M059J (cell line): Measurements from ENCODE around the gene TERT. TPM values are rescaled to one million over a fixed set of nuclear protein-coding genes. Genes with fewer than 3 reads are reported as not detected.
A peak's percentile ranks its signal among the peaks of the same experiment; 100 is the strongest.
"Not testable (repeated sequence)": the region's sequence is repeated elsewhere in the genome, so short reads cannot be mapped to it uniquely, and the experiment has no call there.

Experiments
- DNase-seq: peaks from one replicate; pipeline ENCODE4 v3.0.0-alpha.2; 2012; ENCODE audit warnings: low read depth
- total RNA-seq: library from RNA; depleted of rRNA; stranded (reverse); fragments of >200 nt; shearing (Covaris generic); gene quantifications from 2 replicates; pipeline ENCODE4 v1.2.3, GENCODE V29; 2014

TERT gene
- total RNA-seq, 1 experiment from 2014 or later: 0.62 TPM

GRCh38 chr5:1278656-1279442, 16.0 kb downstream of the TERT start:
- no peak for DNase-seq

GRCh38 chr5:1278216-1278615, 16.7 kb downstream of the TERT start:
- no peak for DNase-seq

GRCh38 chr5:1277781-1278180, 17.1 kb downstream of the TERT start:
- no peak for DNase-seq

GRCh38 chr5:1277331-1277730, 17.5 kb downstream of the TERT start:
- DNase-seq: no peak

- no peak for DNase-seq
These were observed 17.9 kb downstream of the TERT start for GRCh38 chr5:1276930-1277329.

- DNase-seq: not testable (repeated sequence)
These were observed 19.2 kb downstream of the TERT start for GRCh38 chr5:1275397-1276391.

- no peak for DNase-seq
These were observed 20.4 kb downstream of the TERT start for GRCh38 chr5:1274471-1274870.

GRCh38 chr5:1273745-1274144, 21.1 kb downstream of the TERT start:
- no peak for DNase-seq

- DNase-seq: no peak
These were observed 22.7 kb downstream of the TERT start for GRCh38 chr5:1272201-1272600.

GRCh38 chr5:1270933-1271914, 23.6 kb downstream of the TERT start:
- no peak for DNase-seq

GRCh38 chr5:1270426-1270825, 24.4 kb downstream of the TERT start:
- DNase-seq: no peak

- DNase-seq: no peak
These were observed 26.2 kb downstream of the TERT start for GRCh38 chr5:1268666-1269065.

- DNase-seq: no peak
These were observed 26.8 kb downstream of the TERT start for GRCh38 chr5:1268056-1268455.

GRCh38 chr5:1267464-1267863, 27.4 kb downstream of the TERT start:
- not testable (repeated sequence) for DNase-seq

- no peak for DNase-seq
These were observed 28.1 kb downstream of the TERT start for GRCh38 chr5:1266791-1267190.

GRCh38 chr5:1265461-1266455, 29.1 kb downstream of the TERT start:
- no peak for DNase-seq

GRCh38 chr5:1265026-1265425, 29.8 kb downstream of the TERT start:
- no peak for DNase-seq

GRCh38 chr5:1264211-1264610, 30.7 kb downstream of the TERT start:
- DNase-seq: no peak

GRCh38 chr5:1262381-1262780, 32.5 kb downstream of the TERT start:
- peak; percentile 10 for DNase-seq

GRCh38 chr5:1261643-1262042, 33.2 kb downstream of the TERT start:
- no peak for DNase-seq
